Ectodermal cell (in vitro differentiated cells): ENCODE results near the gene ERVMER34-1.

ENCODE experiments used
- H3K27ac ChIP-seq: 2 replicates; pipeline ENCODE4 v1.7.0; 2013; ENCODE audit warnings: mild to moderate bottlenecking, low read depth, low read length; ENCODE audit not compliant: insufficient read depth, poor library complexity, severe bottlenecking
- H3K27me3 ChIP-seq: 2 replicates; pipeline ENCODE4 v1.7.0; 2013; ENCODE audit warnings: mild to moderate bottlenecking, low read length; ENCODE audit not compliant: insufficient read depth, control insufficient read depth, poor library complexity, severe bottlenecking
- H3K36me3 ChIP-seq: one replicate; pipeline ENCODE4 v1.7.0; 2013; ENCODE audit warnings: low read length; ENCODE audit not compliant: control insufficient read depth, insufficient read depth
- H3K4me1 ChIP-seq: one replicate; pipeline ENCODE4 v1.7.0; 2013; ENCODE audit warnings: low read length; ENCODE audit not compliant: control insufficient read depth, insufficient read depth
- H3K4me3 ChIP-seq: 2 replicates; pipeline ENCODE4 v1.7.0; 2013; ENCODE audit warnings: low read depth, low read length, control low read depth; ENCODE audit not compliant: insufficient read depth
- H3K9me3 ChIP-seq: 2 replicates; pipeline ENCODE4 v1.7.0; 2013; ENCODE audit warnings: mild to moderate bottlenecking, low read length, moderate library complexity; ENCODE audit not compliant: control insufficient read depth
- WGBS, 2 experiments: methylation state at CpG; one replicate each; pipeline ENCODE4 v1.1.7; 2013; ENCODE audit warnings: missing lambda C conversion rate in 2 of 2; 5-methylcytosine and 5-hydroxymethylcytosine counted together

ERVMER34-1 gene

DNA sequence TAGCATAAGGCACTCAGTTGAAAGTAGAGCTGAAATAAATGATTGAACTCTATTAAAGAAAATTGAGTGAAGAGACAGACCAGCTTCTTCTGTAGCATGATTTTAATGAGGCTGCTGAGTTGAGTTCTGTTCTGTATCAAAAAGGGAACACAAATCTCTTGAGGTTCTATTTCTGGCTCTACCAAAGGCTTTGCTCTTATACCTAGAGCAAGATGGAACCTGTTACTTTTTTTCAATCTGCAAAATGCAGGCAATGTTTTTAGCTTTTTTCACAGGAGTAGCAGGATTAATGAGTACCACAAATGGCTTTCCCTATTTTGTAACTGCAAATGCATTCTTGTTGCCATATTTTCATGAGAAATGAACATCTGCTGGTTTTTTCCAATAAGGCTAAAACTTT lies 4.2 kb upstream of the ERVMER34-1 start:
- Histone ChIP-seq H3K9me3 (no peaks in the 10 kb centered on the region), H3K27ac (no peak overlapping the region), H3K27me3 (peaks cover 24% of the 10 kb centered on the region), H3K36me3 (no peaks in the 10 kb centered on the region), H3K4me3 (no peak overlapping the region), H3K4me1 (no peaks in the 10 kb centered on the region)

DNA sequence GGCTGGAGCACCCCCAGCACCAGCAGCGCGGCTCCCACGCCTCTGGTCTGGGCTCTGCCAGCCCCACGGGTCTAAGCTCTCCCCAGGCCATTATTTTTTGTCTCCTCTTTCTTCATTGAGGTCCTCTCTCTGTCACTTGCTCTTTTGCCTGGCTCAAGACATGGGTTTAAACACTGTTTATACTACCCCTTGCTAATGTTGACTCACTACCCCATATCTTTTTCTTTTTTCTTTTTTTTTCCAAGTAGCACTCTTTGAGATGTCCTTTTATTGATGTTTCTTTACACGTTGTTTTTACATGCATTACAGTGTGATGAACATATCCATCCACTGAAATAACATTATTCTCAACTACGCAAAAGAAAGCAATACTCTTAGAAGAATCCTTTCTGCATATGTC lies 1.7 kb upstream of the ERVMER34-1 start:
- no peak overlapping the region for H3K4me3 ChIP-seq
- H3K27ac ChIP-seq: no peak overlapping the region
- H3K36me3 ChIP-seq: no peaks in the 10 kb centered on the region
- peaks cover 32% of the 10 kb centered on the region for H3K27me3 ChIP-seq
- H3K9me3 ChIP-seq: no peaks in the 10 kb centered on the region
- H3K4me1 ChIP-seq: no peaks in the 10 kb centered on the region
- 91 to 94% methylated on average over 6 of the region's 6 CpGs for WGBS, 2 experiments

DNA sequence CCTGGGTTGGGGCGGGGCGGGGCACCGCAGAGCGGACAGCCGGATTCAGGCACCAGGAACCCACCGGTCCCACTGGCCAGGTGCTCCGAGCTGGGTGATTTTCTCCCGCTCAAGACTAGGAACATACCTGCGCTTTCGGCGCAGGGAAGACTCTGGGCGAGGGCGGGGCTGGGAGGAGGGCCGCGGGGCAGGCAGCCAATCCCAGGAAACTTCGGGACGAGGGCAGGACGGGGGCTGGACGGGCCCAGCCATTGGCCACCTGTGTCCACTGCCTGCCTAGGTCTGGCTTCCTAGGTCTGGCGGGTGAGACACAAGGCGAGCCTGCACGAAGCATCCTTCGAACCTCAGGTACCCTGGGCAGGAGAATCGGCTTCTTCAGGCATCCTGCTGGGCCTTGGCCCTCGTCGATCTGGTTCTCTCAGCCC lies 274 bp upstream of the ERVMER34-1 start:
- Histone ChIP-seq H3K36me3 (no peaks in the 10 kb centered on the region), H3K27me3 (peaks cover 32% of the 10 kb centered on the region)
- WGBS, 2 experiments: 10 to 12% methylated on average over 26 of the region's 26 CpGs

DNA sequence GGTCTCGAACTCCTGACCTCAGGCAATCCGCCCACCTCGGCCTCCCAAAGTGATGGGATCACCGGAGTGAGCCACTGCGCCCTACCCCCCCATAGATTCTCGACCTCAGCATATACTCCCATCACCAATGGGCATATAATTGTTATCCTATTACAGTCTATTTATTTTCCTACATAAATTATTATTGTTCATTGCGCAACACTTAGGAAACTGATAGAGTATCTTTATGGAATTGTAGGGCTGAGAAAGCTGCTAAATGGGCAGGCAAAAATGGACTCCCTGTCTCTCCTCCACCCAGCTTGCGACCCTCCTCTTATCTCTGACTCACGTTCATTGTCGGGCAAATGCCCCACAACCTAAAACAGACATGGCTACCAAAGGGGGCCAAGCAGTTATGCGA lies 1.0 kb downstream of the ERVMER34-1 start:
- Histone ChIP-seq H3K9me3 (no peaks in the 10 kb centered on the region), H3K27ac (no peak overlapping the region), H3K4me1 (no peaks in the 10 kb centered on the region), H3K36me3 (no peaks in the 10 kb centered on the region), H3K27me3 (peaks cover 32% of the 10 kb centered on the region), H3K4me3 (no peak overlapping the region)
- 95 to 96% methylated on average over 10 to 11 of the region's 11 CpGs for whole genome bisulfite sequencing, 2 experiments

More for the DNA sequence above, 274 bp upstream of the ERVMER34-1 start:
- H3K4me3 ChIP-seq: peak overlapping the region; percentile 39
- no peaks in the 10 kb centered on the region for H3K9me3 ChIP-seq
- H3K27ac ChIP-seq: no peak overlapping the region
- no peaks in the 10 kb centered on the region for H3K4me1 ChIP-seq

DNA sequence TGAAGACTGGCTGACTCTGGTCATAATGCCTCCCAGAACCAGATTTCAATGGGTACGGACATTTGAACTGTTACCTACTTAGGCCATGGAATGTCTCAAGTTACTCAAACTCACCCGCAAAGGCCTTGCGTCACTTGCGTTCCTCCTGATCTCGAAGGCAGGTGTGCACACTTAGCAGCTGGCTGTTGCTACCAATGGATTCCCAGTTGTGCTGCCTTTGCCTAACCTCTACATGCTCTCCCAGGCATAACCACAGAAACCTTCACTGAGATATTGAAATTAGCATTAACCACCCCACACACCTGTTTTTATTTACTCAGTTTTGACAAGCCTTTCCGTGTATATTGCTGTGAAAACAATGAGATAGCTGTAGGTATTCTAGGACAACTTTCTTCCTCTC lies 2.8 kb downstream of the ERVMER34-1 start:
- H3K4me1 ChIP-seq: no peaks in the 10 kb centered on the region
- no peaks in the 10 kb centered on the region for H3K9me3 ChIP-seq
- H3K4me3 ChIP-seq: no peak overlapping the region
- H3K36me3 ChIP-seq: no peaks in the 10 kb centered on the region
- peaks cover 32% of the 10 kb centered on the region for H3K27me3 ChIP-seq
- H3K27ac ChIP-seq: no peak overlapping the region
- 92 to 93% methylated on average over 6 of the region's 6 CpGs for WGBS, 2 experiments

DNA sequence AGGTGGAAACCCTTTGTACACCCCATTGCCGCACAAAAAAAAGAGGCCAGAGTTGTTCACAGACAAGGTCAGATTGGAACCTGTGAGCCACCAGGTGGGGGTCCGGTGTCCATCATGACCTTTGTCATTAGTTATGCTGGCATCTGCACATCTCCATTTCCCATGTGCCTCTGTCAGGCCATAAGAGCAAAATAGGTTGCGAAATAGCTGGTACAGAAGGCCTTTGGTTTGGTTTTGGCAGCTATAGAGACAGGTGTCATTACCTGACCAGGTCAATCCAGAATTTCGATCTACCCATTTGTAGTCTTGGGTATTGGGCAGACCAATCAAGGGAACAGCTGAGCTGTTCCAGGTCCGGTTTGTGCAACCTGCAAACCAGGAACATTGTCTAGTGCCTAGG lies 6.6 kb downstream of the ERVMER34-1 start:
- Histone ChIP-seq H3K9me3 (no peaks in the 10 kb centered on the region), H3K36me3 (no peaks in the 10 kb centered on the region), H3K4me1 (no peaks in the 10 kb centered on the region), H3K27me3 (no peaks in the 10 kb centered on the region), H3K27ac (no peak overlapping the region), H3K4me3 (no peak overlapping the region)
- 95 to 96% methylated on average over 5 of the region's 5 CpGs for WGBS, 2 experiments

DNA sequence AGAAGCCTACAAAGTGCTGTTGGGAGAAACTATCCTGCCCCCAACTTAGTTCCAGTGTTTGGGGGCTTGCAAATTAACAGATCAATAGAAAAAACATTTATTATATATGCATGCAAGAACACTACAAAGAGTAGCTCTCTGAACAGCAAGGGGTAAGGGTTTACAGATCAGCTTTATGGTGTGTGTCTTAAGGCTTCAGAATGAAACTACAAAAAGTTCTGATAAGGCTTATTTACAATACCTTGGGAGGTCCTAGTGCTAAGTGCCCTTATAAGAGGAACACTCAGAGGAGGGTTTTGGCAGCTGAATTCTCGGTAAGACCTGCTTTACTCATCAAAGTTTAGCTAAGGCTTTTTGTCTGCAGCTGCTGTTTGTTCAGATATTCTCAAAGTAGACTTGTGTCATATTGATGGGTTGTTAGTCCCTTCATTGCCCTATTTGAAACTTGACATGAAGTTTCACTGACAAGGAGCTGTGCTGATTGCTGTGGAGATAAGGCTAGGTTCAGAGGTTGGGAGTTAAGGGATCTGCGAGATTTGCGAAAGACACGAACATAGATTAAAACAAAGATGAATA lies 7.7 kb downstream of the ERVMER34-1 start:
- Histone ChIP-seq H3K27me3 (no peaks in the 10 kb centered on the region), H3K36me3 (no peaks in the 10 kb centered on the region), H3K4me3 (no peak overlapping the region), H3K27ac (no peak overlapping the region), H3K4me1 (no peaks in the 10 kb centered on the region), H3K9me3 (no peaks in the 10 kb centered on the region)
- 89 to 94% methylated on average over 4 of the region's 4 CpGs for WGBS, 2 experiments

DNA sequence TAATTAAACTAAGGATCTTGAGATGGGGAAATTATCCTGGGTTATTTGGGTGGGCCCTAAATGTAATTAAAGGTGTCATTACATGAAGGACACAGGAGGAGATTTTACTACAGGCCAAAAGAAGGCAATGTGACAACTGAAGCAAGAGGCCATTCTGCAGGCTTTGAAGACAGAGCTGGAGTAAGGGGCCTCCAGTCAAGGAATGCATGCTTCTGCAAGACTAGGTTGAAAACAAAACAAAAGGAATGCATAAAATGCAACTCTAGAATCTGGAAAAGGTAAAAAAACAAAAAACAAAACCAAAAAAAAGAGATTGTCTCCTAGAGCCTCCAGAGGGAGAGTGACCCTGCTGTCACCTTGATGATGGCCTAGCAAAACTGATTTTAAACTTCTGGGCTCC lies 21.6 kb downstream of the ERVMER34-1 start:
- H3K27me3 ChIP-seq: no peaks in the 10 kb centered on the region
- H3K27ac ChIP-seq: no peak overlapping the region
- H3K9me3 ChIP-seq: no peaks in the 10 kb centered on the region
- no peaks in the 10 kb centered on the region for H3K36me3 ChIP-seq
- H3K4me3 ChIP-seq: no peak overlapping the region
- no peaks in the 10 kb centered on the region for H3K4me1 ChIP-seq

DNA sequence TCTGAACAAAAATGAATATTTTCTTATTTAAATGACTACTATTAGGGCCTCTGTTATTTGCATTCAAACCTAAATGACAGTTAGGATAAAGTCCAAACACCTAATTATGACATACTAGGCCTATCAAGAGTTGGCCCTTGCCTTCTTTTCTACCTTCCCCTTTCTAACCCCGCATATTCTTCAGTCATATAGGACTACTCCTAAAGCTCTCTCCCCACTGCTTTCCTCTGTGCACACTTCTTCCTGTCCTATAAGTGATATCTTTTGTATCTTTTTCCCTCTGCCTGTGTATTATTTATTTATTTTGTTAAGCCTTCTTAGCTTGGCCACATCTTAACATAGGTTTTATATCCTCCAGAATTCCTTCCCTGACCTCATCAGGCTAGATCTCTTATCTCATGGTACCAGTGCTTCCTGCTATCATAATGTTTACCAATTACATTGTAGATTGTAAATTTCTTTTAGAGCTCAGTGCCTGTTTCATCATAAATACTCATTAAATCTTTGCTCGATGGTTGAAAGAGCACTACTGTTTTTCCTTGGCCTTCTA lies 22.5 kb downstream of the ERVMER34-1 start:
- H3K27me3 ChIP-seq: no peaks in the 10 kb centered on the region
- no peaks in the 10 kb centered on the region for H3K36me3 ChIP-seq
- no peak overlapping the region for H3K27ac ChIP-seq
- H3K4me1 ChIP-seq: no peaks in the 10 kb centered on the region
- H3K4me3 ChIP-seq: no peak overlapping the region
- WGBS, 2 experiments: 97 to 100% methylated on average over 1 to 2 of the region's 2 CpGs
- H3K9me3 ChIP-seq: no peaks in the 10 kb centered on the region

DNA sequence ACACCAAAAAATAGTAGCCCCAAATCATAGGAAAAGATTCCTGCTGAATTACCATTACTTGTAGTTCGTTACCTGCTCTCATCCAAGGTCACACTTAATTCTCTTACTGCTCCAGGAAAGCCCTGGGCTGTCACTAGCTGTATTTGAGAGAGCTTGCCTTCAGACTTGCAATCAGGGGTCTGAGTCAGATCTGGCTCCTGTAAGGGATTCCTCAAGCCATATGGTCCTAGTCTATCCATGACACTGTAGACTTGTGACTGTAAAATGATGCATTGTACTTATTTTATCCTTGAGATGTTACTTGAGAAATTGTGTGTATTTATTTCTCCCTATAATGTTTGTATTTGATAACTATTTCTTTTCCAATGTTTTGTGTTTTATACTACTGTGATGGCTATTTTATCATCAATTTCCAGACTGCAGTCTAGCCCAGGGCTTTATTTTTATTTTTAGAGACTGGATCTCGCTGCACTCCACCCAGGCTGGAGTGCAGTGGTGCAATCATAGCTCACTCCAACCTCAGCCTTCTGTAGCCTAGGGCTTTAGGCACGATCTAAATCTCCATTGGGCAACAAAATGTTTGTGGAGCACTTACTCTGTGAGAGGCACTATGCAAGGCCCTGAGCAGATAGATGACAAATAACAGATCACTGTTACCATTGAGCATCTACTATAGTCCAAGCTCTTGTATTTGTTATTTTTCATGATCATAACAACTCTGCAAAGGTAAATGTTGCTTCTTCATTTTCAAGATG lies 24.2 kb downstream of the ERVMER34-1 start:
- H3K27me3 ChIP-seq: no peaks in the 10 kb centered on the region

More for the DNA sequence above, 24.2 kb downstream of the ERVMER34-1 start:
- no peak overlapping the region for H3K27ac ChIP-seq
- peaks cover 5% of the 10 kb centered on the region for H3K4me1 ChIP-seq
- WGBS, 2 experiments: 93 to 94% methylated on average over 3 of the region's 3 CpGs
- no peak overlapping the region for H3K4me3 ChIP-seq
- no peaks in the 10 kb centered on the region for H3K9me3 ChIP-seq
- no peaks in the 10 kb centered on the region for H3K36me3 ChIP-seq
